ENCODE measurements around the gene PRKCH. TPM values are rescaled to one million over a fixed set of nuclear protein-coding genes. Genes with fewer than 3 reads are reported as not detected.
"Not testable (repeated sequence)": the region's sequence is repeated elsewhere in the genome, so short reads cannot be mapped to it uniquely, and the experiment has no call there.

Gene PRKCH
- total RNA-seq, 1 experiment from 2014 or later, result 18.3 TPM

DNA sequence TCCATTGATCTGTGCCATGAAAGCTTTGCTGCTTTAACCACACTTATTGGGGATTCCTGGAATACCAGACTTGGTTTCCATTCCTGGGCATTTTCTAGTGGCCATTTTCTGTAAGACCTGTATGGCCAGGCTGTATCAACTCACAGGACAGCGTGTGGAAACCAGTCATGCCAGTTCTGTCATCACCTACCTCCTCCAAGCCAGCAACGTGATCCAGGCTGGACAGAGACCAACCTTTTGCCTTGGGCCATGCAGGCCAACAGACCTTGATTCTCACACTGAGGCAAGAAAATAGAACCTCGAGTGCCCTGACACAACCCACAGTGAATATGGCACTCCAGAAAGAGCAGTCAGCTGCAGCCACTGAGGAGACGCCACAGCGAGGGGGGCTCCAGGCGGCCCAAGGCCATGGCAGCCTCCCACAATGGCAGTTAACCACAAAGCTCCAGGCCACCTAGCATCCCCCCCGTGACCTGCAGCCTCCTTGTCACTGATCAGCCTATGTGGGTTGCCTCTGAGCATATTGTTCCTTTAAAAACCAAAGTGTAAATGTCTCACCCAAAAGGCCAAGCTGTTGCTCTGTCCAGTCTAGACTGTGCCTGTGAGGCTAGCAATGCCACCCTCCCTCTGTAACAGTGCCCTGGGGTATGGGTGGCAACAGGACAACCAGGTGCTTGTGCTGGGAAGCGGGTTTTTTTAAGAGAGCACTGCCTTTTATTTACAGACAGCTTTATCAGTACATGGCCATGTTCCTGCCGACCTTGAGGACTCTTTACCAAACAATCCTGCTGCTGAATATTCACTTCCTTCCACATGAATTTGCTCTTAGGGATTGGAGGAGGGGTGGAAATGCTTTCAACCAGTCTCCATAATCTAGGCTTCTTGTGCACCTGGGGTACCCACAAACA is 205.3 kb downstream of the PRKCH start:
- H3K27ac Mint-ChIP-seq (ENCODE audit: unreplicated experiment), result peak overlapping the region; percentile 40
- no peaks in the 10 kb centered on the region for H3K27me3 Mint-ChIP-seq (ENCODE audit: insufficient read depth, unreplicated experiment)
- H3K4me3 Mint-ChIP-seq (ENCODE audit: unreplicated experiment), result no peak overlapping the region
- Histone ChIP-seq H3K4me3 (ENCODE audit: low read depth, low read length) (no peak overlapping the region), H3K27me3 (replicated peaks; ENCODE audit: control insufficient read depth, insufficient read depth, low read length) (no peaks in the 10 kb centered on the region), H3K36me3 (ENCODE audit: control insufficient read depth, insufficient read depth, low read length) (no peaks in the 10 kb centered on the region), H3K4me1 (peaks cover 21% of the 10 kb centered on the region), H3K9me3 (no peaks in the 10 kb centered on the region)
- peak; percentile 60 to 74 for DNase-seq
- ChIA-PET CTCF (no interaction called here), POLR2A (interaction anchor here (0.6 kb wide), 1 partner anchor 13 kb away, joined by 3 read pairs; no protein-coding TSS in a partner anchor)
- H3K4me1 Mint-ChIP-seq (ENCODE audit: low read depth, unreplicated experiment), result peaks cover 15% of the 10 kb centered on the region
- H3K9me3 Mint-ChIP-seq (ENCODE audit: unreplicated experiment), result no peaks in the 10 kb centered on the region
- BruUV-seq (replicated peaks), result no TSS peak
- TF ChIP-seq, protein P1, sequence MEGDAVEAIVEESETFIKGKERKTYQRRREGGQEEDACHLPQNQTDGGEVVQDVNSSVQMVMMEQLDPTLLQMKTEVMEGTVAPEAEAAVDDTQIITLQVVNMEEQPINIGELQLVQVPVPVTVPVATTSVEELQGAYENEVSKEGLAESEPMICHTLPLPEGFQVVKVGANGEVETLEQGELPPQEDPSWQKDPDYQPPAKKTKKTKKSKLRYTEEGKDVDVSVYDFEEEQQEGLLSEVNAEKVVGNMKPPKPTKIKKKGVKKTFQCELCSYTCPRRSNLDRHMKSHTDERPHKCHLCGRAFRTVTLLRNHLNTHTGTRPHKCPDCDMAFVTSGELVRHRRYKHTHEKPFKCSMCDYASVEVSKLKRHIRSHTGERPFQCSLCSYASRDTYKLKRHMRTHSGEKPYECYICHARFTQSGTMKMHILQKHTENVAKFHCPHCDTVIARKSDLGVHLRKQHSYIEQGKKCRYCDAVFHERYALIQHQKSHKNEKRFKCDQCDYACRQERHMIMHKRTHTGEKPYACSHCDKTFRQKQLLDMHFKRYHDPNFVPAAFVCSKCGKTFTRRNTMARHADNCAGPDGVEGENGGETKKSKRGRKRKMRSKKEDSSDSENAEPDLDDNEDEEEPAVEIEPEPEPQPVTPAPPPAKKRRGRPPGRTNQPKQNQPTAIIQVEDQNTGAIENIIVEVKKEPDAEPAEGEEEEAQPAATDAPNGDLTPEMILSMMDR (IDR thresholded peaks at IDR 0.05; ENCODE audit: insufficient read depth in 1 of 2, low read depth in 1 of 2, low read length in 1 of 2, severe bottlenecking in 1 of 2, unreplicated experiment in 1 of 2), result no peak
- no peaks in the 10 kb centered on the region for H3K36me3 Mint-ChIP-seq (ENCODE audit: insufficient read depth, unreplicated experiment)
- intact Hi-C loops (cut with micrococcal nuclease; ENCODE audit: unreplicated experiment), result no loop called here

DNA sequence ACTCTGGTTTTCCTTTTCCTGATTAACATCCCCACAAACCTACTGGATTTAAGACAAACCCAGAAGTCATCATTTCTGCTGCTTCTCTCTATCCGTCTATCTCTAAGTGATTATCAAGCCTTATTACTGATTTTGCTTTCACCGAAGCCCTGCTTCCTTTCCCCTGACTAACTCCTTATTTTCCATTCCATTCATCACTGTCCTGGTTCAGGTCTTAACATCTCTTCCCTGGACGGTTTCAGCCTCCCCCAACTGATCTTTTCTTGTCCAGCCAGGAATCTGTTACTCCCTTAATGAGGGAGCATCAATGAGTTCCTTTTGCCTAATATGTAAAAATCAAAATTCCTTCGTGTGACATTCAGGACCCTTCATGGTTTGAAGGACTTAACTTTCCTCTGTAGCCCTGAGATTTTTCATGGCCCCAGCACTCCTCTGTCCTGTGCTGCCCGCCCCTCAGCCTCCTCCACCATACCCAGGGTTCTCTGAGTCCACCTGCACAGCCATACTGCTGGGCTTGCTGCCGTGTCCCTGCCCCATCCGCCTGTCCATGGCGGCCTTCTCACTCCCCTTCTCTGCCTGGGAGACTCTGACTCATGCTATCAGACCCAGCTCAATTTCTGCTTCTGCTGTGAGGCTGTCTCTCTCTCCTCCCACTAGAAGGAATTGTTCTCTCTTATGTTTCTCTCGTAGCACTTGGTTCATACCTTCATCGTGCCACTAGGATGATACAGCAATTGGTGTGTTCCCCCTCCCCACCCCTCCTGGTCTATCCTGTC is 206.1 kb downstream of the PRKCH start:
- peaks cover 21% of the 10 kb centered on the region for H3K4me1 ChIP-seq
- CTCF ChIA-PET, result no interaction called here
- intact Hi-C loops (cut with micrococcal nuclease; ENCODE audit: unreplicated experiment), result no loop called here
- Mint-ChIP-seq H3K9me3 (ENCODE audit: unreplicated experiment) (no peaks in the 10 kb centered on the region), H3K27ac (ENCODE audit: unreplicated experiment) (peak overlapping the region; percentile 6), H3K4me1 (ENCODE audit: low read depth, unreplicated experiment) (peaks cover 15% of the 10 kb centered on the region), H3K27me3 (ENCODE audit: insufficient read depth, unreplicated experiment) (no peaks in the 10 kb centered on the region), H3K4me3 (ENCODE audit: unreplicated experiment) (no peak overlapping the region), H3K36me3 (ENCODE audit: insufficient read depth, unreplicated experiment) (no peaks in the 10 kb centered on the region)
- BruUV-seq (replicated peaks), result no TSS peak
- no peak for DNase-seq
- TF ChIP-seq, protein P1 (IDR thresholded peaks at IDR 0.05; ENCODE audit: insufficient read depth in 1 of 2, low read depth in 1 of 2, low read length in 1 of 2, severe bottlenecking in 1 of 2, unreplicated experiment in 1 of 2), result no peak
- no peaks in the 10 kb centered on the region for H3K9me3 ChIP-seq
- no peaks in the 10 kb centered on the region for H3K27me3 ChIP-seq (replicated peaks; ENCODE audit: control insufficient read depth, insufficient read depth, low read length)
- POLR2A ChIA-PET, result no interaction called here
- H3K4me3 ChIP-seq (ENCODE audit: low read depth, low read length), result no peak overlapping the region
- H3K36me3 ChIP-seq (ENCODE audit: control insufficient read depth, insufficient read depth, low read length), result no peaks in the 10 kb centered on the region

DNA sequence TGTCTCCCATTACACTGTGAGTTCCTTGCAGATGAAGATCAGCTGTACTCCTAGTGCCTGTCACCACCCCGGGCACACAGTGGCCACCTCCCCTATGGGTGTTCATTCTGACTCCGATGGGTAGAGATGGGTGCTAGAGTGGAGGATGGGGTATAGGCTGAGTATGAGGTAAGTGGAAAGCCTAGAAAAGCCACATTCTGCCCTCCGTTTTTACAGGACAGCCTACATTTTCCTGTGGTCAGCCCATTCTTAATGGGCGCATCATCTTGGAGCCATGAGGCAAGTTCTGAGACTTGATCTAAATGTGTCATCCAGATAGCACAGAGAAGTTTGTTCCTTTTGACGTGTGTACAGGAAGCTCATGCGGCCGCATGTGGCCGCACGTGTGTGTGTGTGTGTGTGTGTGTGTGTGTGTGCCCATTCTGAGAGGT is 207.2 kb downstream of the PRKCH start:
- Histone ChIP-seq H3K36me3 (ENCODE audit: control insufficient read depth, insufficient read depth, low read length) (no peaks in the 10 kb centered on the region), H3K4me3 (ENCODE audit: low read depth, low read length) (no peak overlapping the region), H3K4me1 (peaks cover 21% of the 10 kb centered on the region), H3K27me3 (replicated peaks; ENCODE audit: control insufficient read depth, insufficient read depth, low read length) (no peaks in the 10 kb centered on the region), H3K9me3 (no peaks in the 10 kb centered on the region)
- Mint-ChIP-seq H3K36me3 (ENCODE audit: insufficient read depth, unreplicated experiment) (no peaks in the 10 kb centered on the region), H3K9me3 (ENCODE audit: unreplicated experiment) (no peaks in the 10 kb centered on the region), H3K4me3 (ENCODE audit: unreplicated experiment) (no peak overlapping the region), H3K27ac (ENCODE audit: unreplicated experiment) (no peak overlapping the region), H3K4me1 (ENCODE audit: low read depth, unreplicated experiment) (peaks cover 15% of the 10 kb centered on the region), H3K27me3 (ENCODE audit: insufficient read depth, unreplicated experiment) (no peaks in the 10 kb centered on the region)
- CTCF ChIA-PET, result no interaction called here
- TF ChIP-seq, protein P1 (IDR thresholded peaks at IDR 0.05; ENCODE audit: insufficient read depth in 1 of 2, low read depth in 1 of 2, low read length in 1 of 2, severe bottlenecking in 1 of 2, unreplicated experiment in 1 of 2), result no peak
- intact Hi-C loops (cut with micrococcal nuclease; ENCODE audit: unreplicated experiment), result no loop called here
- no peak for DNase-seq
- BruUV-seq (replicated peaks), result no TSS peak
- POLR2A ChIA-PET, result no interaction called here

DNA sequence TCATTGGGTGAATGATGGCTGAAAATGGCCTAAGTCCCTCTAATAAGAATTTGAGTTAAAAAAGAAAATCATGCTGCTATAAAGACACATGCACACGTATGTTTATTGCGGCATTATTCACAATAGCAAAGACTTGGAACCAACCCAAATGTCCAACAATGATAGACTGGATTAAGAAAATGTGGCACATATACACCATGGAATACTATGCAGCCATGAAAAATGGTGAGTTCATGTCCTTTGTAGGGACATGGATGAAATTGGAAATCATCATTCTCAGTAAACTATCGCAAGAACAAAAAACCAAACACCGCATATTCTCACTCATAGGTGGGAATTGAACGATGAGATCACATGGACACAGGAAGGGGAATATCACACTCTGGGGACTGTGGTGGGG is 208.0 kb downstream of the PRKCH start:
- H3K27ac Mint-ChIP-seq (ENCODE audit: unreplicated experiment); intact Hi-C loops (cut with micrococcal nuclease; ENCODE audit: unreplicated experiment); H3K9me3 ChIP-seq; H3K27me3 Mint-ChIP-seq (ENCODE audit: insufficient read depth, unreplicated experiment); H3K4me3 ChIP-seq (ENCODE audit: low read depth, low read length); H3K36me3 ChIP-seq (ENCODE audit: control insufficient read depth, insufficient read depth, low read length); DNase-seq; H3K27me3 ChIP-seq (replicated peaks; ENCODE audit: control insufficient read depth, insufficient read depth, low read length); BruUV-seq (replicated peaks); H3K36me3 Mint-ChIP-seq (ENCODE audit: insufficient read depth, unreplicated experiment); H3K4me3 Mint-ChIP-seq (ENCODE audit: unreplicated experiment); H3K9me3 Mint-ChIP-seq (ENCODE audit: unreplicated experiment); CTCF ChIA-PET; POLR2A ChIA-PET: not testable (repeated sequence)
- H3K4me1 ChIP-seq, result peaks cover 22% of the 10 kb centered on the region
- H3K4me1 Mint-ChIP-seq (ENCODE audit: low read depth, unreplicated experiment), result peaks cover 15% of the 10 kb centered on the region
